HFF-Myc (cell line): ENCODE results near the gene PGAM5.

Experiments used
- DNase-seq: peaks from one replicate; pipeline ENCODE4 v3.0.0-alpha.2; 2011; ENCODE audit warnings: low read depth; ENCODE audit errors: extremely low read depth
- H3K4me3 ChIP-seq: replicated peaks from 2 replicates; pipeline ENCODE4 v1.5.1; 2011; ENCODE audit warnings: low read depth, mild to moderate bottlenecking, control low read depth, low read length
- CTCF ChIP-seq: IDR thresholded peaks from 2 replicates; pipeline ENCODE4 v1.5.1; 2012; ENCODE audit warnings: mild to moderate bottlenecking, low read depth, low read length, control low read depth; ENCODE audit errors: missing control alignments

The PGAM5 gene

GRCh38 chr12:132727091-132727794 lies 16.6 kb downstream of the PGAM5 start:
- H3K4me3 ChIP-seq: no peak overlapping the region
- no peak for DNase-seq
- no peak for TF ChIP-seq CTCF

- DNase-seq: no peak
- H3K4me3 ChIP-seq: no peak overlapping the region
- TF ChIP-seq CTCF: no peak
Measured at GRCh38 chr12:132728502-132728901, 17.9 kb downstream of the PGAM5 start.

- no peak for DNase-seq
- no peak overlapping the region for H3K4me3 ChIP-seq
- no peak for TF ChIP-seq CTCF
Measured at GRCh38 chr12:132729541-132730320, 19.1 kb downstream of the PGAM5 start.

- no peak overlapping the region for H3K4me3 ChIP-seq
- DNase-seq: no peak
- TF ChIP-seq CTCF: no peak
Measured at GRCh38 chr12:132730353-132730752, 19.7 kb downstream of the PGAM5 start.

- H3K4me3 ChIP-seq: no peak overlapping the region
- no peak for DNase-seq
- TF ChIP-seq CTCF: no peak
Measured at GRCh38 chr12:132731574-132731973, 20.9 kb downstream of the PGAM5 start.

- H3K4me3 ChIP-seq: no peak overlapping the region
- no peak for TF ChIP-seq CTCF
- peak; percentile 58 for DNase-seq
Measured at GRCh38 chr12:132734206-132734605, 23.6 kb downstream of the PGAM5 start.
